NCI-H82 (cell line): ENCODE measurements around the gene CCL25.

Source experiments
- DNase-seq: peaks from one replicate; lab custom pipeline; 2025; lab: John Stamatoyannopoulos, UW

CCL25 gene

GRCh38 chr19:8045872-8046568 is 6.5 kb upstream of the CCL25 start:
- DNase-seq = peak; percentile 44

DNA sequence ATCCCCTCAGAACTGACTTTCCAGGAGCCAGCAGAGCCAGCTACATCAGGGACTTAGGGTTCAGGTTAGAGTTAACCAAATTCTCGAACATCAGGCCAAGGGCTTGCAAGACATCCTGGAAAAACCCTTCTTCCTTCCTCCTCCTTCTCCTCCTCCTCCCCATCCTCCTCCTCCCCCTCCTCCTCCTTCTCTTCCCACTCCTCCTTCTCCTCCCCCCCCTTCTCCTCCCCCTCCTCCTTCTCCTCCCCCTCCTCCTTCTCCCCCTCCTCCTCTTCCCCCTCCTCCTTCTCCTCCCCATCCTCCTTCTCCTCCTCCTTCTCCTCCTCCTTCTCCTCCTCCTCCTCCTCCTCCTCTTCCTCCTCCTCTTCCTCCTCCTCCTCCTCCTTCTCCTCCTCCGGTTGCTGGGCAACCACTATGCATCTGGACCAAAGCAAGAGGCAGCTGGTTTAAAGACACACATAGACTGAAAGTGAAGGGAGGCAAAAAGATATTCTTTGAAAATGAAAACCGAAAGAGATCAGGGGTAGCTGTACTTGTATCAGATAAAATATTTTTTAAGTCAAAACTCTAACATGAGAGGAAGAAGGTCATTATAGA is 5.9 kb upstream of the CCL25 start:
- DNase-seq = no peak

DNA sequence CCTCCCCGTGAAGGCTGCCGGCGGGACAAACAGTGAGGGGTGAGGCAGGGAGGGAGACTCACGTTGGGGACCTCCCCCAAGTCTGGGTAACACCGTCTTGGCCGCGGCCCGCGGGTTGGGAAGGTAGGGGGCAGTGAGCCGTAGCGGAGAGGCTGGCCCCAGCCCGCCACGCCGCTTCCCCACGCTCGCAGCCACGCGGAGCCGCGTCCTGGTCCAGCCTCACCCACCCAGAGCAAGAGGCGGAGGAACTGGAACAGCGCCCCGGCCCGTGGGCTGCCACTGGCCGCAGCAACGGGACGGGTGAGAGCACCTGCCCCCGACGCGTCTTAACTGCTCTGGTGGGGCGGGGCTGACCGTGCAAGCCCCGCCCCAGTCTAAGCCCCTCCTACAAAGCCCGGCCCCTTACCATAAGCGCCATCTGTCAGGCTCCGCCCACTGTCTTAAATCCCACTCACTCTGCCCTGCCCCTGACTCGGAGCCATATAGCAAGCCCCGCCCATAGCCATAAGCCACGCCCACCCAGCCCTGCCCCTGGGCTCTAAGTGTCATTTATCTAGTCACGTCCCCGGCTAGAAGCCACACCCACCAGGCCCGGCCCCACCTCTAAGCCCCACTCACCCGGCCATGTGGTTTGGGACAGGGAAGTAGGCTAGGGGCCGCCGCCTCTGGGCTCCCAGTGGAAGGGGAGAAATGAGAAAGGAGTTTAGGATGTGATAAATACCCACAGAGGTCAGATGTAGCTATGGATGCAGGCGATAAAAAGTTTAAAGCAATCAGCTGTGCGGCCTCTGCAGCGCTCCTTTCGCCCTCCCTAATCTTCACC is 2.1 kb upstream of the CCL25 start:
- peak; percentile 99 for DNase-seq

DNA sequence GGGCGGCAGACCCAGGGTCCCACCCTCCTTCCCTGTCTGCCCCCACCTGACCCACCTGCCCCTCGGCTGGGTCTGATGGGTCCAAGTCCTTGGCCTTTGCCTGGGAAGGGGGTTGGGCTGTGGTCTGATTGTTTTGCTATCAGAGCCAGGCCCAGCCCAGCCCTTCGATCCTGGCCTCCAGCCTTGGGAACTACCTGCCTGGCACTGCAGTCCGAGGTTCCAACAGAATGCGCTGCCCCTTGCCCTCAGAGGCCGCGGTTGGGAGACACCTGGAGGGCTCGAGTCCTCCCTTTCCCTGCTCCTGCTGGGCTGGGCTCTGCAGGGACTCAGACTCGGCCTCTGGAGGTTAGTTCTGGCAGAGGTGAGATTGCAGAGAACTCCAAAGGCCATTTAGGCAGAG is 1.6 kb downstream of the CCL25 start:
- DNase-seq = no peak

DNA sequence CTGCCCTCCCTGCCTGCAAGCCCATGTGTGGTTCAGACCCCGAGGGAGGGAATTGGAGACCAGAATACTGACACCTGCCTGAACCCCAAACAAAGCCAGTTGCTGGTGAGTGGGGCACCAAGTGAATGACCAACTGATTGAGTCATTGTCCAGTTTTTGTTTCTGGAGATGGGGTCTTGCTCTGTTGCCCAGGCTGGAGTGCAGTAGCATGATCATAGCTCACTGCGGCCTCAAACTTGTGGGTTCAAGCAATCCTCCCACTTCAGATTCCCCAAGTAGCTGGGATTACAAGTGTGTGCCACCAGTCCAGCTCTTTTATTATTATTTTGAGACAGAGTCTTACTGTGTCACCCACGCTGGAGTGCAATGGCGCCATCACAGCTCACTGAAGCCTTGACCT is 4.0 kb downstream of the CCL25 start:
- DNase-seq = no peak

DNA sequence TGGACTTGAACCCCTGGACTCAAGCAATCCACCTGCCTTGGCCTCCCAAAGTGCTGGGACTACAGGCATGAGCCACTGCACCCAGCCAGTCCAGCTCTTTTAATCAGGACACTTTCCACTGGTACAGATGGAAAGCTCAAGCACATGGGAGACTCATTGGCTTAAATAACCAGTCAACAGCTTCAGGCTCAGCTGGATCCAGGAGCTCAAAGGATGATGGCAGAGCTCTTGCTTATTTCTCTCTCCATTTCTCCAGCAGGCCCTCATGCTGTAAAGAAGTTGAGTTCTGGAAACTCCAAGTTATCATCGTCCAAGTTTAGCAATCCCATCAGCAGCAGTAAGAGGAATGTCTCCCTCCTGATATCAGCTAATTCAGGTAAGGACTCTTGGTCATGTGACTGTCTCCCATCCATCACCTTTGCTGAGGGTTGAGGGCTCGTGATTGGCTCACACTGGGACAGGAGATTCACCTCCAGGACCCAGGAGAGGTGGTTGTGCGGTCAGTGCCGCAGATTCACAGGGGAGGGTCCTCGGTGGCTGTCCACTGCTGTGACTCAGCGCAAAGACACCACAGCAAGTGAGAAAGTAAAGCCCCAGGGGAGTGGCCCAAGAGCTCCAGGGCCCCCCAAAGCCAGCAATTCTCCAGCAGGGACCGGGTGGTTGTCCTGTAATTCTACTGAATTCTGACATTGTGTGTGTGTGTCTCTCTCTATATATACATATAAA is 5.1 kb downstream of the CCL25 start:
- DNase-seq = no peak

DNA sequence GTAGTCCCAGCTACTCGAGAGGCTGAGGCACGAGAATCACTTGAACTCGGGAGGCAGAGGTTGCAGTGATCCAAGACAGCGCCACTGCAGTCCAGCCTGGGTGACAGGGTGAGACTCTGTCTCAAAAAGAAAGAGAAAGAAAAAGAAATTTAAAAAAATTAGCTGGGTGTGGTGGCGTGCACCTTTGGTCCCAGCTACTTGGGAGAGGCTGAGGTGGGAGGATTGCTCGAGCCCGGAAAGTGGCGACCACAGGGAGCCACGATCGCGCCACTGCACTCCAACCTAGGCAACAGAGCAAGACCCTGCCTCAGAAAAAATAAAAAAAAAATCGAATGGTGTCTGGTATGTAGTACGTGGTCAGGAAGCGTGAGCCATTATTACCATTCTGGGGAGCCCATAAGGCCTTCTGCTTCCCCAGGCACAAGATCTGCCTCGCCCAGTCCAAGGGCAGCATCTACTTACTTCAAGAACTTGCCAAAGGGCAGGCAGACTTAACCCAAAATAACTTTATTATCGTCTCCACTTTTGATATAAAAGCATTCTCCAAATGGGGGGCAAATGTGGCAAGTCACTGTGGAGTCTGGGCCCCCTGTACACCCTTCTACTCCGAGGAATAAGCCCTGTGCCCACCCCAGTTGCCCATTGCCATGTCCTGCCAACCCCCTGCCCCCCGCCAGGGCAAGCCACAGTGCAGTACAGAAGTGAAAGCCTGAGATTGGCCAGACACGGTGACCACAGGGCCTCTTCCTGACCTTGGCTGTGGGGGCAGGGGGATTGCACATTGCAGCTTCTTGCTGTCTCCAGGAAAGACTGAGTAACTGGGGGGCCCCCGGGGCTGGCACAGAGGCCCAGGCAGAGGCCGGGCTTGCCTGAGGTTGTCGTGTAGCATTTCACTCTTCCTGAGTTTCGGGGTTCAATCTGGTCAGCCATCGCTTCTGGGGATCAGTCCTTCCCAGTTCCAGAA is 12.6 kb downstream of the CCL25 start:
- DNase-seq = no peak

DNA sequence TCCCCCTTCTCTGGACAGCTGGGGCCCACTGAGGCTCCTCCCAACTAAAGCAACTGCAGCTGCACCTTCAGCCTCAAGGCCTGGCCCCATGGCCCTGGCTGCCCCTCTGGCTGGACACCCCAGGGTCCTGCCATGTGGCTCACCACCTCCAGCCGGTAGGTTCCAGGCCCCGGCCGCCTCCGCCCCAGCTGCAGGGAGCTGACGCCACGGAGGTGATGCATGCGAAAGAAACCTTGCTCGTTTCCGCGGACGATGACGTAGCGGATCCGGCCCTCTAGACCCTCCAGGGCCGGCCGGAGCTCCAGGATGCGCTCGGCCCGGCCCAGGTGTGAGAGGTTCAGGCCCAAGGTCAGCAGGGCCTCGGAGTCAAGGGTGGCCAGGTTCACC is 13.3 kb downstream of the CCL25 start:
- no peak for DNase-seq

DNA sequence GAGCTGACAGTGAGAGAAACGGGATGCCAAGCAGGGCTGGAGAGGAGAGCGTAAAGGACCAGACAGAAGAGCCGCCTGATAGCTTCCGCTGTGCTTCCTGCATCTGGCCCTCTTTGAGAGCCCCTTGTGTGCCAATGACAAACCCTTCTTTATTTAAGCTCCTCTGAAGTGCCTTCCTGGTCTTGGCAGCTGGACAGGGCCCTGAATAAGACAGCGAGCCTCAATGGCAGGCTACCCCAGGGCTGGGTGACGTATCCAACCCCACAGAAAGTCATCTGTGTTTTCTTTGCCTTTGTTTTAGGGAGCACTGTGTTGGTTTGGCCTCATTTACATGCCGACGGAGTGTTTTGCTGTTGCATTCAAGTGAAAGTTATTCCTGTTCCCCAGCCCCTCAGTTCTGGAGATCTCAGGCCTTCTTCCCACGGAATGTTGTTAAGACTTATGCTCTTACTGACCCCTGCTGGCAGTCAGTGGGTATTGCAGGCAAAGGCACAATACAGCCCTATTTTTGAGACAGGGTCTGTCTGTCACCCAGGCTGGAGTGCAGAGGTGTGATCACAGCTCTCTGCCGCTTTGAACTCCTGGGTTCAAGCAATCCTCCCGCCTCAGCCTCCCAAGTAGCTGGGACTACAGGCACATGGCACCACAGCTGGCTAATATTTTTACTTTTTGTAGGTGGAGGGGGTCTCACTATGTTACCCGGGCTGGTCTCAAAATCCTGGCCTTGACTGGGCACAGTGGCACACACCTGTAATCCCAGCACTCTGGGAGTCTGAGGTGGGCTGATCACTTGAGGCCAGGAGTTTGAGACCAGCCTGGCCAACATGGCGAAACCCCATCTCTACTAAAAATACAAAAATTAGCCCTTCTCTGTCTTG is 16.8 kb downstream of the CCL25 start:
- peak; percentile 74 for DNase-seq

GRCh38 chr19:8071912-8072311 is 19.4 kb downstream of the CCL25 start:
- DNase-seq = no peak

GRCh38 chr19:8074501-8074900 is 21.9 kb downstream of the CCL25 start:
- no peak for DNase-seq

GRCh38 chr19:8075158-8076074 is 22.9 kb downstream of the CCL25 start:
- peak; percentile 33 for DNase-seq

GRCh38 chr19:8079988-8080387 is 27.4 kb downstream of the CCL25 start:
- no peak for DNase-seq

DNA sequence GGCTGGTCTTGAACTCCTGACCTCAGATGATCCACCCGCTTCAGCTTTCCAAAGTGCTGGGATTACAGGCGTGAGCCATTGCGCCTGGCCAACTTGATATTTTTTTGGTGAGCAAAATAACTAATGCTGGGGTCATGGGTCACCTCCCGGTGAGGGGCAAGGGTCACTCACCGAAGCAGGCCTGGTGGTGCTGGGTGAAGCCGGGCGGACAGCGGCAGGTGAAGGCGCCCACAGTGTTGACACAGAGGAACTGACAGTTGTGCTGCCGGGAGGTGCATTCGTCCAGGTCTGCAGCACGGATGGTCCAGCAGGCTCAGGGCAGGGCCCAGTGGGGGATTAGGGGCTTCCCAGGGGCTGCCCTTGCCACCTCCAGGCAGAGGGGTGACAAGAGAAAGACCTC is 28.3 kb downstream of the CCL25 start:
- DNase-seq = no peak

- DNase-seq = no peak
Measured at GRCh38 chr19:8081569-8082550, 29.3 kb downstream of the CCL25 start.

DNA sequence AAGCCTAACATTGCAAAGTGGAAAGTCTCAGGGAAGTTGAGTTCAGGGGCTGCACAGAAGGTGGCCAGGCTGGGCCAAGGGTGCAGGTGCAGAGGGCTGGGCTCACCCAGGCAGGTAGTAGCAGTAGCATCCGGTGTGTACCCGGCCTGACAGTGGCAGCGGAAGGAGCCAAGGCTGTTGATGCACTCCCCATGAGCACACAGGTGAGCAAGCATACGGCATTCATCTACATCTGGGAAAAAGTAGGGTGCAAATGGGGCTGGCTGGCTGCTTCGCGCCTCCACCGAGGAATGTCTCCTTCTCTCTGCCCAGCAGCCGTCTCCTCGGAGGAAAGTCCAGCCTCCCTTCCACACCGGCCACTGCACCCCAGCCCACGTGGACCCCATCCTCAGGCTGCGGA is 30.6 kb downstream of the CCL25 start:
- DNase-seq = no peak

- no peak for DNase-seq
Measured at GRCh38 chr19:8084152-8084551, 31.6 kb downstream of the CCL25 start.
